HG03039 (cell line): ENCODE data around the gene ARHGEF16.

ENCODE experiments used
- ATAC-seq: cut with Tn5 transposase; IDR thresholded peaks from one replicate; pipeline ENCODE4 v1.9.1; 2021; ENCODE audit warnings: mild to moderate bottlenecking, moderate library complexity; ENCODE audit not compliant: unreplicated experiment

ARHGEF16 gene

GRCh38 chr1:3515272-3515671 lies 60.8 kb downstream of the ARHGEF16 start:
- no peak for ATAC-seq

GRCh38 chr1:3515774-3516480 lies 61.5 kb downstream of the ARHGEF16 start:
- ATAC-seq = no peak

- no peak for ATAC-seq
Observed at GRCh38 chr1:3516481-3516869, 62.0 kb downstream of the ARHGEF16 start.

- ATAC-seq = no peak
Observed at GRCh38 chr1:3516911-3517675, 62.6 kb downstream of the ARHGEF16 start.

- no peak for ATAC-seq
Observed at GRCh38 chr1:3518256-3518655, 63.8 kb downstream of the ARHGEF16 start.

GRCh38 chr1:3518756-3519155 lies 64.3 kb downstream of the ARHGEF16 start:
- no peak for ATAC-seq

- no peak for ATAC-seq
Observed at GRCh38 chr1:3519301-3519885, 64.9 kb downstream of the ARHGEF16 start.

GRCh38 chr1:3520419-3521378 lies 66.2 kb downstream of the ARHGEF16 start:
- ATAC-seq = no peak

GRCh38 chr1:3521426-3521825 lies 67.0 kb downstream of the ARHGEF16 start:
- no peak for ATAC-seq

- ATAC-seq = no peak
Observed at GRCh38 chr1:3522112-3522511, 67.6 kb downstream of the ARHGEF16 start.

- no peak for ATAC-seq
Observed at GRCh38 chr1:3522564-3523265, 68.2 kb downstream of the ARHGEF16 start.

GRCh38 chr1:3523980-3524379 lies 69.5 kb downstream of the ARHGEF16 start:
- no peak for ATAC-seq

- no peak for ATAC-seq
Observed at GRCh38 chr1:3524556-3525203, 70.2 kb downstream of the ARHGEF16 start.

- ATAC-seq = no peak
Observed at GRCh38 chr1:3525551-3526482, 71.4 kb downstream of the ARHGEF16 start.

- ATAC-seq = no peak
Observed at GRCh38 chr1:3527774-3528173, 73.3 kb downstream of the ARHGEF16 start.

- ATAC-seq = no peak
Observed at GRCh38 chr1:3529099-3529729, 74.7 kb downstream of the ARHGEF16 start.

- no peak for ATAC-seq
Observed at GRCh38 chr1:3530086-3530925, 75.8 kb downstream of the ARHGEF16 start.
